SKM-1 treated with dmso at 0.1 percent for 144 hours (cell line): ENCODE results near the gene NDOR1.

Experiments
- DNase-seq: peaks from one replicate; lab custom pipeline; 2025; ENCODE audit not compliant: unreplicated experiment; lab: John Stamatoyannopoulos, UW

Gene NDOR1

DNA sequence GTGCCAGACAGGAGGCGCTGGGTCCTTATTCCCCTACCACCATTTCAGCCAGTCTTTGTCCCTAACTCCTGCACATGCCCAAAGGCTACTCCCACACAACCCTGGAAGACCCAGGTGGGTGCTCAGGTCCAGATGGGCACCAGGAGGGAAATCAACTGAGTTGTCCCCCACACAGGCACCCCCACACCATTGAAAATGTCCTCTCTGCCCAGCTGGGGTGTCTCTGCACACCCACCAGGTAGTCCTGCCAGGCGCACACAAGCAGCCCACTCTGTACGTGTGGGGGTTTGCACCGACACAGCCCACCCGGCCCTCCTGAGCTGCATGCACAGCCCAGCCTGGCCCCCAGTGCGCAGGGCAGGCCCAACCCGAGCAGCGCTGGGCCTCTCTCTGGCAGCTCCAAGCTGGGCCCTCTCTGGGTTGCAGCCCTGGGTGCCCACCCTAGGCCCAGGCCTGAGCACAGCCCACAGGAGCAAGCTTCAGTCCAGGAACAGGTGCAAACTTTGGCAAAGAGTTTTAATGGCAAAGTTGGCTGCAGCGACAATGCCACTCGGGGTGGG lies 14.3 kb downstream of the NDOR1 start:
- DNase-seq, result no peak

DNA sequence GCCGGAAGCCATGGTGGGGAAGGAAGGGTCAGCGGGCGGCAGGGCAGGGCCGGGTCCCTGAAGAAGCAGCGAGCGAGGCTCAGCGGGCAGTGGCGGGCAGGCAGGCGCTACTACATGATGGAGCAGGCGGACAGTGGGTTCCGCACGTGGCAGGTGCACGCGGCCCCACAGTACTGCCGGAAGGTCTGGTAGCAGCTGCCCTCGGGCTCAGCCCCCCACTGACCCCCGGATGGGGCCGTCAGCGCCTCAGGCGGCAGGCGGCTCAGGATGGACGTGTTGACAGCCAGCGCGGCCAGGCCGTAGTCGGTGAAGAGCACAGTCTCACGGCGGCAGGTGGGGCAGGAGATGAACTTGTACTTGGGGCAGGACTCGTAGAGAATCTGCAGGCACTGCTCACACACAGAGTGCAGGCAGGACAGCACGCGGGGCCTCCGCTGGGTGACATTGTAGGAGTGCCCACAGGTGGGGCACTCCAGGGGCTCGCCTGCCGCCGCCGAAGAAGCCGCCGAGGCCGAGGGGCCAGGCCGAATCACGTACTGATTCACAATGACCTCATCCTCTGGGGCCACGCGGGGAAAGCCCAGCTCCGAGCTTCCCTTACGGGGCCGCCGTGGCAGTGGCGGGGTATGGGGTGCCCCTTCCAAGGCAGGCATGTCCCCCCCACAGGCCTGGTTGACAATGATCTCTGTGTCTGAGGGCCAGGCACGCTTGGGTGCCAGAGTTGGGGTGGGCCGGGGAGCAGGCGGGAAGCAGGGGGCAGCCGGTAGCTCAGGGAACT lies 15.0 kb downstream of the NDOR1 start:
- DNase-seq, result no peak

DNA sequence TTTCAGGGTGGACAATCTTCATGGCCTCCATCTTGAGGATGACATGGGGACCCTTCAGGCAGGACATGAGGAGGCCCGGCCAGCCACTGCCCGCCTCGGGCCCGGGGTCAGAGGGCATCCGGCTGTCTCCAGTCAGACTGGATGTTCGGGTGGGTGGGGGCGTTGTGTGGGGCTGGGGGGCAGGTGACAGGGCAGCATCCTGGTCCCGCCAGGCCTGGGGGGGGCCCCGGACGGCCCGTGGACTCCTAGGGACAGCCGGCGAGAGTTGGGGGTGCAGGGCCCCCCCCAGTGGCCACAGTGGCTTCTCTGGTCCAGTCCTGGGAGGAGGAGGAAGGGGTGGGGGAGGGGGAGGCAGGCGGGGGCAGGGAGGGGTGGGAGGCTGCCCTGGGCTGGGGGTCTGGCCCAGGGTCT lies 15.6 kb downstream of the NDOR1 start:
- DNase-seq, result no peak

DNA sequence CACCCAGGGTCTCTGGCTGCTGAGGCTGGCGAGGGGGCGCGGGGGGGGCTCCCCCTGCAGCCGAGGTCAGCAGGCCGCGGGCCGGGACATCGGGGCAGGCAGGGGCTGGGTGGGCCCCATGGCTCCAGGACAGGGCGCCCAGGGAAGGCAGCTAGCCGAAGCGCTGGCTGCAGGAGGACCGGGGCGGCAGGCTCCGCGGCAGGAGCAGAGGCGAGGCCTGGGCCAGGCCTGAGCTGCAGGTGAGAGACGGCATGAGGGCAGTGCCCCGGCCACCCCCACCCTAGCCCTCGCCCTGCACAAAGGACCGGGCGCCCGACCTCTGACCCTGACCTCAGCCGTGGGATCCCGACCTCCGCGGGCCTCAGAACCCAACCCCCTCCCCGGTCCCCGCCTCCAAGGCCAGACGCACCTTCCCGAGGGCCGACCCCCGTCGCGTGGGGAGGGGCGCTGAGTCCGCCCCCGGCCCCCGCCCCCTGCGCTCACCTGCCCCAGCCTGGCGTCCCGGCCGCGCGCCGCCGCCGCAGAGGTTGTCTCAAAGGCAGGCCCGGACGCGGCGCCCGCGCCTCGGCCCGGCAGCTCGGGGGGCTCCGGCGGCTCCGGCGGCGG lies 16.1 kb downstream of the NDOR1 start:
- no peak for DNase-seq

DNA sequence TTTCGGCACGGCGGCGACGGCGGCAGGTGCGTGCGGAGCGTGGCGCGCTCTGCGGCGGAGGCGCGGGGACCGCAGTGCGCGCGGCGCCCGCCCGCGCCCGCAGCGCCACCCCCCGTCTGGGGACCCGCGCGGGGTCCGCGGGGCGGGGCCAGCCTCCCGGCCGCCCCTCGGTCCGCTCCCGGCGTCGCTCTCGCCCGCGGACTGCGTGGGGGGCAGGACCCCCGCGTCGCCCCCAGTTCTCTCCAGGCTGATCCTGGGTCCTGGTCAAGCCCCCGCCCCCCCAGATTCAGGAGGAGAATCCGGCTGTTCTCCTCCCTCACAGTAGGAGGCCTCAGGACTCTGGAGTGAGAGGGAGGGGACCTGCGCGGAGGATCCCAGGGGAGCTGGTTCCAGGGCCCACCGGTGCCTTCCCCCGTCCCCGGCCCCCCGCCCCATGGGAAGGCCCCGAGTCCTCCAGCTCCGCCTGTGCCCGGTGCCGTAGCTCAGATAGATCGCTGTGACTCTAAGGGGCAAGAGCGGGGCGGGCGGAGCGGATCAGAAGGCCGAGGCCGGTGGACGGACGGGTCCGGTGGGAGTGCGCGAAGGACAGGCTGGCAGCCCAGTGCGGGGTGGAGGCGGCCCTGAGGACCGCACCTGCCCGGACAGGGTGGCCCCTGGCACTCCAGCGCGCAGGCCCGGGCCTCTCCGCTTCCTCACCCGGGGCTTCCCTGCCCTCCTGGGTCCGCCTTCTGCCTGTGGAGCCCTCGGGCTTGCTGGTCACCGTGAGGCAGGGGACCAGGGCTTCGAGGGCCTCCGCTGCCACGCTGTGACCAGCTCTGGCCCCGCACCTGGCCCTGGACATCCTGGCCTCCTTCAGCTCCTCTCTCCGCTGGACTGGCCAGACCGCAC lies 16.9 kb downstream of the NDOR1 start, which contains the start of gene RNF208:
RNF208 (minus strand) TSS at position 51 of the 888 bp plus-strand sequence. CDS start 1,028 bp downstream, outside the sequence.
- DNase-seq, result no peak

DNA sequence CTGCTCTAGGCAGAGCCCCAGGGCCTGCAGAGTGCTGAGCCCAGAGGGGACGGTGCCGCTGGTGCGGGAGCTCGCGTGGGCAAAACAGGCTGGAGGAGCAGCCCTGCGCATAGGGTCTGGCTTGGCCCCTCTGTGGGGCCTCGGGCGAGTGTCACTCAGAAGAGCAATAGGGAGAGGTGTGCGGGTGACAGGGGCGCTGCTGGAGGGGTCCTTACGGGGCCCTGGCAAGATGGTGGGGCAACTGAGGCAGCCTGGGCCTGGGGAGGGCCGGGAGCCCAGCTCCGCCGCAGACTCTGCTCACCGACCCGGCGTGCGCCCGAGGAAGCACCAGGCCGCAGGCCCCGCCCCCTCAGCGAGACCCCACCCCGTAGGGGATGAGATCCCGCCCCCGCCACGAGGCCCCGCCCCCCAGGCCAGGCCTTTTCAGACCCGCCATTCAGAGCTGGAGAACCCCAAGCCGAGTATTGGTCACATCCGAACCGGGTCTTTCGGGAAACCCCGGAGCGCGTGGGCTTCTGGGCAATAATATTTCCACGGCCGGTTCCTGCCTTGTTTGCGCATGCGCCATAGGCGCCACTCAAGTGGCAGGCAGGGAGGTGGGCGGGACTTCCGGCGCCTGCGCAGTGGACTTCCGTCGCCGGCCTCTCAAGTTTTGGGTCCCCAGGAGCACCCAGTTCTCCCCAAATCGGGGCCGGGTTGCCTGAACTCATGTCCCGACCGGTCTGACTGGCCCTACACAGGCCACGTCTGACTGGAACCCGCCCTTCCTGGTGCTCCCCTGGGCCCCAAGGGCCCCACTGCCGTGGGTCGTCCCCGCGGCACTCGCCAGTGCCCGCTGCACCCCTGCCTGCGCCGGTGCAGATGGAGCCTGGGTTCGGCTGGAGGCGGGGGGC lies 17.8 kb downstream of the NDOR1 start:
- DNase-seq, result peak; percentile 96

DNA sequence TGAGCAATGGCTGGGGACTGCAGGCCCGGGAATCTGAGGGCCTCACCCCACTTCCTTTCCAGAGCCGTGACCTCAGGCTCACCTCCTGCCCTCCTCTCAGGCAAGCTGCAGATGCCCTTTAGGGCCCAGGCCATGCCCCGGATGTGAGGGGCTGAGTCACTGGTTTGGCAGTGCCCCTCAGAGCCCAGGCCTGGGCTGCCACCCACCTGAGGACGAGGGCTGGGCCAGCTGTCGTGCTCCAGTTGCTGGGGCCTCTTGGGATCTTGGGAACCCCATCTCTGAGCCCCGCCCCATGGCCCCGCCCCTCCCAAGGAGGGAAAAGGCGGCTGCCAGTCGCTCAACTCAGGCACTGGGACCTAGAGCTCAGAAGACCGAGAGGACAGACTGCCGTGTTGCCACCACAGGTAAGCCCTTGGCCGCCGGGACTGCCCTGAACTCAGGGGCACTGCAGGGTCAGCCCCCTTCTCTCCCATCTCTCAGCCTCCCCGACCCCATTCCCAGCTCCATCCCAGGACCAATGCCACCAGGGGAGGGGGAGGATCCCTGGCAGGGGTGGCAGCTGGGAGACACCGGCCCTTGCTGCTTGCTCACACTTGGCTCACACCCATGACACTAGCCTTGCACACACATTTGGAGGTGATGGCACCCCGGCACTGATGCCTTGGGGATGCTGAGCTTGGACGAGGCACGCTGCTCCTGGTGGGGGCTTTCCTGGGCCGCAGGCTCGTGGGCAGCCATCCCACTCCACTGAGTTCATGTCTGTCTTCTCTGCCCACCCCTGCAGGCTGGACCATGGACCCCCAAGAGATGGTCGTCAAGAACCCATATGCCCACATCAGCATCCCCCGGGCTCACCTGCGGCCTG lies 19.6 kb downstream of the NDOR1 start, which contains the start of gene CYSRT1:
CYSRT1 (plus strand) TSS at position 345 of the 865 bp plus-strand sequence; CDS start at position 793, 448 bp downstream.
- DNase-seq, result peak; percentile 41

DNA sequence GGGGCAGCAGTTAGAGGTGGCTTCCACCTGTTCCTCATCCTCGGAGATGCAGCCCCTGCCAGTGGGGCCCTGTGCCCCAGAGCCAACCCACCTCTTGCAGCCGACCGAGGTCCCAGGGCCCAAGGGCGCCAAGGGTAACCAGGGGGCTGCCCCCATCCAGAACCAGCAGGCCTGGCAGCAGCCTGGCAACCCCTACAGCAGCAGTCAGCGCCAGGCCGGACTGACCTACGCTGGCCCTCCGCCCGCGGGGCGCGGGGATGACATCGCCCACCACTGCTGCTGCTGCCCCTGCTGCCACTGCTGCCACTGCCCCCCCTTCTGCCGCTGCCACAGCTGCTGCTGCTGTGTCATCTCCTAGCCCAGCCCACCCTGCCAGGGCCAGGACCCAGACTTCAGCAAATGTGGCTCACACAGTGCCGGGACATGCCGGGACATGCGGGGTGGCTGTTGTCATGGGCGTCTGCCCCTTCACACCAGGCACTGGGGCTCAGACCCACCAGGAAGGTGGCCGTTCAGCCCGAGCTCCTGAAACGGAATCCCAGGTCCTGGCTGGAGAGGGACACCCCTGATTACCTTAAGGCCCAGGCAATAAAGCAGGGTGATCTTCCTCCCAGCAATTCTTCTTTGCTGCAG lies 20.3 kb downstream of the NDOR1 start:
- no peak for DNase-seq

DNA sequence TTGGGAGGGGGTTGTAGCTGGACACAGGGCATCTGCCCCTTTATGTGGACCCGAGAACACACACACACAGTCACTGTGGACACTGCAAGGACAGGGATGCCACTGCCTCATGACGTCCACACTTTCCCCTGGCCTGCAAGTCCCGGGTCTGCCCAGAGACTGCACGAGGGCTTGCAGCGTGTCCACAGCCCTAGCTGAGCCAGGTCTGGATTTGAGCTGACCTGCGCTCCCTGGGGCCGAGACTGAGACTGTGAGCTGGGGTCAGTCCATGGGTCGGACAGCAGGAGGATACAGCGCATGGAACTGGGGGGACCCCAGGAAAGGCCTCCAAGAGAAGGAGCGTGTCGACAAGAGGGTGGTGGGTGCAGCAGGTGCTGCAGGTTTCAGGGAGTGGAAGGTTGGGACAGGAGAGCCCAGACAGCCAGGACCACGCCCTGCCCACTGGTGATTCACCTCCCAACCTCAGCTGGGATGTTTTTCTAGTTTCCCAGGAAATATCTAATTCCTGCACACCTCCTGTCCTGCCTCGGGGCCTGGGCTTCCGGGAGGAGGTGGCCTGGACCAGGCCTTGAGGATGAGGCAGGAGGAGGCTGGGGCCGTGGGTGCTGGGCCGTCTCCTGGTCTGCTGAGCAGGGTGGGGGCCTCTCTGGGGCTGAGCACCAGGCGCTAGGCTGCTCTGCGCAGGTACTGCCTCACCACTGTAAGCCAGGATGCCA lies 21.0 kb downstream of the NDOR1 start:
- no peak for DNase-seq

DNA sequence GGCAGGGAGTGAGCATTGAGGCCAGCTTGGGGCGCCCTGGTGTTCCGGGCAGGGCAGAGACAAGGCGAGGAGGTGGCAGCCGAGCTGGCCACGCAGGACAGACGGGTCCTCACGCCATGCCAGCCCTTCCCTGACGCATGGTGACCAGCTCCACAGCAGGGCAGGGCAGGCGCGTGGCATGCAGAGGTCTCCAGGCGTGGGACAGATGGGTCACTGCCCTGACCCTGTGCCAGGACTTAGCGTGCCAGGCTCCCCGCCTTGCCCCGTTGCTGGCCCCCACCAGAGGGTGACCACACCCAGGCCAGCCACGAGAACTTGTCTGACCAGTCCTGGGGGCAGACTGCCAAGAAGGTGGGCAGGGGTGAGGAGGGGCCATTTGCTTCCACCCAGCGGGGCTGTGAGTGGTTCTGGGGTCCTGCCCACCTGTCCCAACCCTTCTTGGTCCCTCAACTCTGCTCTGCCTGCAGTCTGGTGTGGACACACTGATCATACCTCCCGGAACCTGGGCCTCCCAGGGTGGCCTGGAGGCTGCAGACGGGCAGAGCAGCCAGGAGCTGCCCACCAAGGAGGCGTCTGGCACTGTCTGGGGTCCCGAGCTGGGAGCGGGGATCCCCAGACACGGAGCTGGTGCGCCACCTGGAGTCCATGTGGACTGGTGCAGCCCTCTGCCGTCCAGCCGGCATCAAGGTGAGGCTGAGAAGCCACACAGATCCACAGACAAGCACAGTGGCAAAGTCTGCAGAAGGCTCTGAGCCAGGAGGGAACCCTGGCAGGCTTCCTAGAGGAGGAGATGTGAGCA lies 21.8 kb downstream of the NDOR1 start, which contains the start of gene RNF224:
RNF224 (plus strand) TSS at position 449 of the 799 bp plus-strand sequence. CDS start 834 bp downstream, outside the sequence.
- peak; percentile 50 for DNase-seq

DNA sequence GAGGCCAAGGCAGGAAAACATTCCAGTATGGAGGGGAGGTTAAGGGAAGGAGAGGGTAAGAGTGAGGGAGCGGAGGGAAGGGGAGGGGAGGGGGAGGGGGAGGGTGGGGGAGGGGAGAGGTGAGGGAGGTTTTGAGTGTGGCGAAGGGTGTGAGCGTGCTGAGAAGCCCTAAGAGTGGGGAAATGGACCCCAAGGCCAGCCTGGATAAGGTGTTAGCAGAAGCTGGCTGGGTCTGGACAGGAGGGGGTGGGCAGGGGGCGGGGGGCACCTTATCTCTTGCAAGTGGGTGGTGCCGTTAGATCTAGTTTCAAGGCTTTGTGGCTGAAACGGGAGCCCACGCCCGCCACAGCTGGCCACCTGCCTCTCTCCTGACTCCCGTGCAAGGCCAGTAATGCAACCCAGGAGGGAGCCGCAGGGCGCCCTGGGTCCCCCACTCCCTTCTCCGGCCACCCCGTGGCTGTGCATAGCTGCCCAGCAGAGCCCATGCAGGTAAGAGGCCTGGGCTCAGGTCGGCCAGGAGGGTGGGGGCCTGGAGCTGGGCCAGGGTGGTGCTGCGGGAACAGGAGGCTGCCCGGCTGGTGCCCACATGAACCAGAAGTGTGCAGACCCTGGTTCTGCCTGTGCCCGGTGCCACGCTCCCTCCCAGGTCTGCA lies 22.5 kb downstream of the NDOR1 start:
- DNase-seq, result no peak

DNA sequence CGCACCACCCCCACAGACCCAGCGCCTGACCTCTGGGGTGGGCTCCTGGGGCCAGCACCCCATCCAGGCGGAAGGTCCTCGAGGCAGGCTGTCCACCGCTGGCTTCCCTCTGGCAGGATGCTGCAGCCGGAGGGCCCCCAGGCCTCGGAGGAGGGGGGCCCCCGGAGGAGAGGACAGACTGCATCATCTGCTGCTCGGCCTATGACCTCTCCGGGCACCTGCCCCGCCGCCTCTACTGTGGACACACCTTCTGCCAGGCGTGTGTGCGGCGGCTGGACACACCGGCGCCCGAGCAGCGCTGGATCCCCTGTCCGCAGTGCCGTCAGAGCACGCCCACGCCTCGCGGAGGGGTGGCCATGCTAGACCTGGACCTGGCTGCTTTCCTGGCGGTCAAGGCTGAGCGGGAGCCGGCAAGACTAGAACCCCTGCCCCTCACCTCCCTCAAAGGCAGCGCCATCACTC lies 23.0 kb downstream of the NDOR1 start:
- DNase-seq, result no peak

DNA sequence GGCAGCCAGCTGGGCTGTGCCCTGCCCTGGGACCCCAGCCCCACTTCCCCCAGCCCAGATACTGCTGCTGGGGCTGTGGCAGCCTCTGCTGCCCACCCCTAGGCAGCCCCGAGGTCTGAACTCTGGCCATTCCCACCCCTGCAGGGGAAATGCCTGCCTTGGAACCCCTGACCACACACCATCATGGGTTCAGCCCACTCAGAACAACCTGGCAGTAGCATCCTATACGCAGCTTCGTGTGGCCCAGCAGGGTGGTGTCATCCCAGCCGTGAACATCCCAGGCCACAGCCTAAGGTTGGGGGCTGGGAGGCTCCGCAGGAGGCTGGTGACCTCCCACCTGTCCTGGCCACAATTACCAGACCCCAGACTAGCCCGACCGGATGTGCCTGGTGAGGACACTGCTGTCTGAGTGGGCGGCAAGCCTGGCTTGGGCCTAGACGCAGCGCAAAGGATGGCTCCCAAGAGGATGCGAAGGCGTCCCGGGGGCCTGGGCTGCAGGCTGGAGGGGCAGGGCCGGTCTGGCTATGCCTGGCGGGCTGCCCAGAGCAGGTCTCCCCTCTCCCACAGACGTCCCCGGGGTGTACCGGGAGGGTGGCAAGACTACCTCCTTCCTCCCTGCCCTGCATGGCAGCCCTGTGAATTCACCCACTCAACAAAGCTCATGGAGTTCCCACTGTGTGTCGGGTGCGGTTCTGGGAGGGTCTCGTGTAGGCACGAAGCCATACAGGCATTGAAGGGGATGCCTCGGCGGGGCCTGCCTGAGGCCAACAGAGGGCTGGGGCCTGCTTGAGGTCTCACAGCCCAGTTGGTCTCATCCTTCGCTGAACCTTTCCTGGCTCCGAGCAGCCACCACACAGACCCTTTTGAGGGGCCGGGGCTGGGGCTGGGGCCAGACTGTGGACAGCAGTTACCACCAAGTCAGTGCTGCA lies 23.7 kb downstream of the NDOR1 start:
- DNase-seq, result no peak

DNA sequence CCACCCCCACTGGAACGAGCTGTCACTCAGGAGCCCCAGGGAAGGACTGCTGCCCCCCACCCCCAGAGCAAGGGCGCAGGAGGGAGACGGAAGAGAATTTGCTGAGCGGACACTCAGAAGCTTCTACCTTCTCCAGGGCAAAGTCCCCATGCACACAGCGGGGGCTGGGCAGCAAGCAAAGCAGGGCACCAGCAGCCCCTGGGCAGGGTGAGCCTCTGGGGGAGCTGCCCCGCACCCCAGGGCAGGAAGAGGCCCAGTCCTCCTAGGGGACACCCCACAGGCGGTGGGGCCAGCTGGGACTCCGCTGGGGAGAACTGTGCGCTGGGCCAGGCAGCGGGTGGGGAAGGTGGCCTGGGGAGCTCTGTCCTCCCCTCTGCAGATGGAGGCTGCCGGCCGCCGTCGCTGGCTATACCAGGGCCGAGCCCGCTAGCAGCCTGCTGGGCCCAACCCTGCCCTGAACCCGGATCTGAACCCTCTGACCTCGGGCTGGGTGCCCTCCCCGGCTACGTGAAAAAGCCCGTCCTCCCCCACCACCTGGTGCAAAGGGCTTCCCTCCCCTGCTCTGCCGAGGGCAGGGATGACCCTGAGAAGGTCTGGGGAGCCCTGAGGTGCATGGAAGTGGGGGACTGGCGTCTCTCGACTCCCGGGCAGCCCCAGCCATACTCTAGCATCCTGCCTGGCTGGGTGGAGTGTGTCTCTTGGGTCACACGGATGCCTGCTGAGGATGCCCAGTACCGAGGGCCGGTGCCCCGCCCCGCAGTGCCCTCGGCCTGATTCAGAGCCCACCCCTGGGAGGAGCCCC lies 24.6 kb downstream of the NDOR1 start:
- no peak for DNase-seq
